Activated CD4-positive, alpha-beta T cell treated with anti-CD3 and anti-CD28 coated beads, Interleukin-2, Interleukin-4, amounts not matched to agents 100 ng/mL and 50 ng/mL, durations not matched to agents 16 hours and 8 hours (primary cell): Measurements from ENCODE around the gene ABCB4.

Experiments
- DNase-seq: peaks from one replicate; pipeline ENCODE4 v3.0.0-alpha.2; 2020; ENCODE audit warnings: low spot score

Gene ABCB4

DNA sequence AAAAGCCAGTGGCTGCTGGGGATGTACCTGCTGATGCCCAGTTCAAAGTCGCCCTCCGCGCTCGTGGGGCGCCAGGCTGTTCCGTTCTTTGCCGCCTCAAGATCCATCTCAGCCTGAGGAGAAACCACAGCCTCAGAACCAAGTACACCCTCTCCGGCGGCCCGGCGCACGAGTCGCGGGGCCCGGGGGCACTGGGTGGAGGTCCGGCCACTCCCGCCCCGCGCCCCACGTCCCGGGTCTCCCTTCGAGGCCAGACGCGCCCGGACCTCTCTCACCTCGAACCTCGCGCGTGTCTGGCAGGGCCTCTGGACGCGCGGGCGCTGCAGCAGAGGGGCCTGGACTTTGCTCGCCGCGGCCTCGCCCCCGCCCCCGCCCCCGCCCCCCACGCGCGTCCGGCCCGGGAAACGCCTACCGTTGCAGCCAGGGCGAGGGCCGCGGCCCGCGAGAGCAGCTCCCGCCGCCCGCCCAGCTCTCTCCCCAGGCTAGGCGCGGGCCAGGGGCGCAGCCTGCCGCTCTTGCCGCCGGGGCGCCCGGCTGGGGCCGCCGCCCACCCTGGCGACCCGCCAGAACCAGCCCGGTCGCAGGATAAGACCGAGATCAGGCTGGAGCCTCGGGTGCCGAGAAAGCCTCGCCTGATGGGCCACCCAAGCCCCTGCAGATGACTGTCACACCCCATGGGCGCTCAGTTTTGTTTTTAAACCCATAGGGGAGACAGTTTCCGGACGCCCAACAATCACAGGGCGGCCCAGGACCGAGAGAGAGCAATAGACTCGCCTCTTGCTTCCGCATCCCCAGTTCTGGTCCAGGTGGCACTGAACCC lies at the start of gene ABCB4:
ABCB4 (minus strand) TSS at position 322 of the 820 bp plus-strand sequence; CDS start at position 107, 215 bp downstream.
- DNase-seq: no peak

DNA sequence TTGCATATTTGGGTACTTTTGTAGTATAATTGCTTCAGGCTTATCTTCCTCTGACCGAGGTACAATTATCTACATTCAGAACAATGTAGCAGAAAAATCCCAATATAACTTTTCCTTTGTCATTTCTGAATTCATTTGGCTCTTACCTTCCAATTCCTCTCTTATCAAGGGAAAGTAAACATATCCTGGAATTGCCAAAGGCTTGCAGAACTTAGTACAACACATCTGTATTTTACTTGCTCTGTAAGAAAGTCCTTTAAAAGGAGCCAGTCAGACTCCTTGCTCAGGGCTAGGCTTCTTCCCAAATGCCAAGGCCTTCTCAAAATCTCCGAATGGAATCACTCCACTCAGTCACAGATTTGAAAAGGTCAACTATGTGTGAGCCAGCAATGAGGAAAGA lies 43.3 kb upstream of the ABCB4 start:
- DNase-seq: no peak

DNA sequence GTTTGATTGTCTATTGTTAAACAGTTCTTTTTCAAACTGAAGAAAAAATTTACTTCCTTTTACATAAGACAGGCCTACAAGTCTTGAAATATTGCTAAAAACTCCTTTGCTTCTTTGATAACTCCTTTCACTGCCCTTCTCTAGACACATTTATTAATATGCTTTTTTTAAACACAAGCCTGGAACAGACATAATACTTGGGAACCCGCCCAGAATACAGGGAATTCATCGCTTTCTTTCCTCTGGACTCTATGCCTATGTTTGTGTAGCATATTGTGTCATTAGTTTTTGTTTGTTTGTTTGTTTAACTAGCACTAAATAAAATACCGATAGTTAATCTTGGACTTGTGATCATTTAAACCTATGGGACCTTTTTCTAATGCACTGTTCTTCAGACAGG lies 42.4 kb upstream of the ABCB4 start:
- DNase-seq: no peak

DNA sequence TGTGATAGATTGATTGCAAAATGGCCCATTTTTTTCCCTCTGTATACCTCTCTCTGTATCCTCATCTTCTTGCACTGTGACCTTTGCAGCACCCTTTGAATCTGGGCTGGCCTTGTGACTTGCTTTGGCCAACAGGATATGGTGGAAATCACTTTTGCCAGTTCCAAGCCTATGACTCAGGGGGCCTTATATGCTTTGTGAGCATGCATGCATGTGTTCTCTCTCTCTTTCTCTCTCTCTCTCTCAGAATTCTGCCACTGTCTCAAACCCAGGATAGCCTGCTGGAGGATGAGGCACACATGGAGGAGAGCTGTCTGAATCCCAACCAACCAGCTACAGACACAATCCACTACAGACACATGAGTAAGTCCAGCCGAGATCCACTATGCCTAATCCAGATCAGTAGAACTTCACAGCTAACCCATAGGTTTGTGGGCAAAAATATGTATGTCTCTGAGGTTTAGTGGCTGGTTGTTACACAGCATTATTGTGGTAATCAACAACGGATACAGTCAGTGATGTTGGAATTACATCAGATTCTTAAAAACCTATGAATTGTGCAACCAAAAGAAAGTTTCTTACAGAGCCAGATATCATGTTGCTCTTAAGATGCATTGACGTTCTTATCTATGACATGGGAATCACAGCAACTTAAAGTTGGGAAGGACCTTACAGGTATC lies 41.8 kb upstream of the ABCB4 start:
- DNase-seq: no peak

DNA sequence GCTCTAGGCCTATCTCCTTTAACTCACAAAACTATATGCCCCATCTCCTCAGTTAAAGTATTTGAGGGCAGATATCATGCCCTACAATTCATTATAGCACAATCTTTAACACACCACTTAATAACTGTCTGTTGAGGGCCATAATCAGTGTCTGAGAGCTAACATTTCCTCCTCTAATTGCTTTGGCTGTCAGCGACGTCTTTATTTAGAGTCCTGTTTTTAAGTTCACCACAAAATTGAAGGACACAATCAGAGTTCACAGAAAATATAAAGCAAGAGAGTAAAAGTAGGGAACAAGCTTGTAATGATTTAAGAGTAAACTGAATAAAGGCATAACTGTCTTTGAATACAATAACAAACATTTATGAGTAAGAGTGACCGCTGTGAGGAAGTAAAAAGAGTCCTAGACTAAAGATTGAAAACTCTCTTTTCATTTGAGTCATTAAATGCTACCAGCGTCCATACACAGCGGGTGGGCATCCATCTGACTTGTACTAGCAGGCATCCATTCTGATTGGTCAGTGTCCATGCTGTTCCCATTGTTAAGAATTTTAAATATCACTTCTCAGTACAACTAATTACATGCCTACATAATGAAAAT lies 38.4 kb upstream of the ABCB4 start:
- DNase-seq: no peak

DNA sequence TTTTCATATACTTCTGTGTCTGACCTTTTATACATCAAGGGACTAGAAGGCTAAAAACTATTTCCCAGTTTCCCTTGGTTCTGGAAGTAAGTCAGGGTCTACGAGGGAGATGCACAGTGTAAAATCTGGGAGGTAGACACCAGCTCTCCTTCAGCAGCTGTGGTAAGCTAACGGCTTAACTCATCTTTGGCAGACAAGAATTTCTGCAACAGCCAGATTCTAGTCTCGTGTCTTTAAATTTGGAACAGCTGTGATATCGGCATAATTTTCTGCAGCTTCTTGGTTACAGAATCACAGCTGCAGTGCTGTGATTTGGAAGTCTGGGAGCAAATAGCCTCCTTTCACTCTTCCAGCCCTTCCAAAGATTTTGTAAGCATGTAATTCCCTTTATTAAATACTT lies 37.4 kb upstream of the ABCB4 start:
- DNase-seq: no peak

DNA sequence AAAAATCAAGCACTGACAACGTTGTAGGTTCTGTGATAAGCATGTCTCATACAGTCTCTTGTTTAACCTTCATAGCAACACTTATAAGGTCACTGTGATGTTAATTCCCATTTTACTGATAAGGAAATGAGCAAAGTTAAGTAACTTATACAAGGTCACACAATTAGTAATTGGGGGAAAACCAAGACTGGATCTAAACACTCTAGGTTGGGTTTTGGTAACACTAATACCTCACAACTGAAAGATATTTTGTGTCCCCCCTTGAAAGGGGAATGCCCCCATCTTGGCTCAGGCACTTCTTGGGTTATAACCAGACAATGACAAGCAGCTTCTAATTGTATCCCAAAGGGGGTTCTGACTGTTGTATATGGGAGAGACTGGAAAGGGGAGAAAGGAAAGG lies 36.0 kb upstream of the ABCB4 start:
- no peak for DNase-seq

DNA sequence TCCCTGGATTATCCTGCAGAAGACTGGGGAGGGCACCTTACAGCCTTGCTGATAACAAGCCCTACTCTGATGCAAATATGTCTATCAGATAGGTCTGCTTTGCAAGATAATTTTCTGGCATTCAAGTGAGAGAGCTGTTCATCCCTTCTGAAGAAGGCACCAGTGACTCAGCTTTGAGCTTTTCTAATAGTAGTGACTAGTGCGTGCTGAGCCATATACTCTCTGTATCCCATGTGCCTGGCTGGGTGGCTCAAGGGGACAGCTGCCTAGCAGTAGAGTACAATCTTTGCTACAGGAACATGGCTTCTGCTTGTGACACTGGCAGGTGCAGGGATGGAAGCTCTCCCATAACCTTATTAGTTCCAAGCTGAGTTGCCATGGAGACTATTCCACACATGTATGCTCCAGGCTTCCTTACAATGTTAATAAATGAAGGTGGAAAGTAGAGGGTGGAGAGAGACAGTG lies 35.0 kb upstream of the ABCB4 start:
- no peak for DNase-seq

DNA sequence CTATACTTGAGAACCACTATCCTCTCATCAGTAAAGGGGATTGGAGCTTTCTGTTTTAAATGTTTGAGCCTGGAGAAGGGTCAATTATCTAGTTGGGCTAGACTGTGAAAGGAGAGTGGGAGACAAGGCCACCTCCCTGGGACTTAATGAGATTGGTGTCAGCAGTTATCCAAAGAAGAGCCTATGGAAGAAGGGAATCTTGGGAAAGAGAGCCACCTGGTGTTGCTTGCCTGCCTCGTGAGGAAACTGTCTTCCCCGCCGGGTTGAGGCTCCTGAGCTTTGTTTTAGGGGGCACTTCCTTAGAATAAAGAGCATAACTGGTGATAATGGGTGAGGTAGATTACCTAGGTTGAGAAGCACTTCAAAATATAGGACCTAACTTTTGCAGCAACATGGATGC lies 32.0 kb upstream of the ABCB4 start:
- no peak for DNase-seq

DNA sequence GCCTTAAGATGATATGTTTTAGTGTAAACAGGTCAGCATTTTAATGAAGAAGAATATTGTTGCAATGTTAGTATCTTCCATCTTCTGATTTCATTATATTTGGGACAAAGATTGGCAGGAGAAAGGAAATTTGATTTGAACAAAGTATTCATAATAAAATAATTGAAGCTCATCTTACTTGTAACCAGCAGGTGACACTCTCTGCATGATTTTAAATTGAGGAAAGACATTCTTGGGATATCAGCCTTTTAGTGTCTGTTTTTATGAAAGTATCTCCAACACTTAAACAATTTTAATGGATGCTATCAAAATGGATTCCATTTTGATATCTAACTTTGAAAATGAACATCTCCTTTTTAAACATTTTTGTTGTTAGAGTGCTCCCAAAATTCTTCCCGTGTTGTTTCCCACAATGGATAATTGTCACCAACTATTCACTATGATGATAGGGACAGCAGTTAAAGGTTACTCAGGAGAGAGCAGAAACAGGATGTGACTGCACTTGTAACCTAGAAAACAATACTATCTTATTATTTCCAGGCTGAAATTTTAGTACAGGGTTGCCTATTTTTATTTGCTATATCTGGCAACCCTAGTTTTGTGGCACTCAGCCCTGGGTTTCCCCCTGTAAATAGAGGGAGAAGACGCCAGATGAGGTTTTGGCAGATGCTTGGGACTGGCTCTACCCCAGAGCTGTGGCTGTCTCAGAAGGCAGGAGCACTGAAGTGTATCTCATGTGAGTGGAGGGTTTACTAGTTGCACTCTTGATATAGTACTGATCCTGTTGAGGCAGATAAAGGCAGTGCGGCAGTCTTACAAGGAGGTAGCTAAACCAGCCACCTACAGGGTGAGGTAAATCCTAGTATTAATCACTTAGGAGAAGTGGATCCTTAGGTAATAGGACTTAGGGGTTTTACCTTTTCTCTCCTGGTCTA lies 31.0 kb upstream of the ABCB4 start:
- no peak for DNase-seq

DNA sequence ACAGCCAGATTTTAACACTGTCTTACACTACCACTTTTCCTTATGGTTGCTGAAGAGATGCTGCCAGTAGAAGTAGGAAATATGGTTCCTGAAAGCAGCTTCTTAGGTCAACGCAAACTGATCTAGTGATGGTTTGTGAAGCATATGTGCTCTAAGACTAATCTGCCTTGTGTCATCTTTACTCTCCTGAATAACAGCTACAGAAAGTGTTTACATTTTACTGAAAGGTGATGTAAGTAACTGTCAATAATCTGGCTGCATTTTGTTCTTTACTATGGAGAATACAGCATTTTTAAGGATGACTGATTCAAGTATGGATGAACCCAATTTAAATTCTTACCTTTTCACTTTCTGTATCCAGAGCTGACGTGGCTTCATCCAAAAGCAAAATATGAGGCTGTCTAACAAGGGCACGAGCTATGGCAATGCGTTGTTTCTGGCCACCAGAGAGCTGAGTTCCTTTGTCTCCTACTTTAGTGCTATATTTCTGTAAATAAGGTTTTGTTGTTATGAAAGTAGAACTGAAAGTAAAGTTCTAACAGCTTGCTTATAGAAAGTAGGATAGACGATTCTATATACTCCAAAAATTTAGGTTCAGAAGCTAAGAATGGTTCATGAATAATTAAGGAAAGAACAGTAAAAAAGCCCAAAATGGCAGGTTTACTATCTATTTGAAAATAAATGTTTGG lies 30.2 kb upstream of the ABCB4 start:
- DNase-seq: no peak

DNA sequence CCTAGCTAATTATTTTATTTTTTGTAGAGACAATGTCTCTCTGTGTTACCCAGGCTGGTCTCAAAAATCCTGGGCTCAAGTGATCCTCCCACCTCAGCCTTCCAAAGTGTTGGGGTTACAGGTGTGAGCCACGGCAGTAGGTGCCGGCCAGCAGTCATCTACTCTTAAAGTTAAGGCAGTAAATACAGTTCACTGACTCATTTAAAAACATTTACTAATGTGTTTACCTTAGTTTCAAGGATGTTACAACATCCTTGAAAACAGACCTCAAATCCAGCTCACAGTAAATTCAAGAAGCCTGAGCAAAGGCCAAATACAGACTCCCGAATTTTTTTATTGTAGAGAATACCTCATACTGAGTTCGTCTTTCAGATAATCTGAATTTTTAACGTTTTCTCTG lies 29.6 kb upstream of the ABCB4 start:
- no peak for DNase-seq

DNA sequence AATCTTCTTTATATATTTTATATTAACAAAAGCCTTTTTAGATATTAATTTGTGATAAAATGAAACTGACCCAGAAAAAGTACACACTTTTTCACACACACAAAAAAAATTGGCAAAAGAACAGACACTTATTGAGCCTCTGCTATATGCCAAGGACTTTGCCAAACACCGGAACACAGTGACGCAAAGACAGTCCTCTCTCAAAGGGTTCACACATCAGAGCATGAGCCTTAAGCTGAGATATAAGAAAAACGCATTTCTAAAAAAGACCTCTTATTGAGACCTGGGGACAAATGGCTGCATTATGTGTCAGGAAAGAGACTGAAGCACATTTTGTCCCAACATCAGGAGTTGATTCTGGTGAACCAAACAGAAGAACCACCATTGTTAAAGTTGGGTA lies 24.0 kb upstream of the ABCB4 start:
- DNase-seq: no peak

DNA sequence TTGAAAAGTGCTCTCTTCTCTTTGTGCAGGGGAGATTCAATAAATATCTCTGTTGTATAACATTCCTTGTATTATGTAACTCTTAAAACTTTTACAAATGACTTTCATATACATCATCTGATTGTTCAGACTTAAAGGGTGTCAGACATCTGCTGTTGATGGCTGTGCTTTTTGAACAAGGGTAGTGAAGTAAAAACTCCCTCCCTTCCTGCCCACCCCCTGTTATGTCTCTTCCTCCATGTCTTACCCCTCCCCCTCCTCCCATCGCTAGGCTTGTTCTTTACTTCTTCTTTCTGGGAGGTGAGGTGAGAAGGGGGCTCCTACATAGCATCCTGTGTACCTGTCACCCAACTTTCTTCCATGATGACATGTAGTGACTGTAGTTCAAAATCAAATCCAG lies 23.4 kb upstream of the ABCB4 start:
- no peak for DNase-seq

DNA sequence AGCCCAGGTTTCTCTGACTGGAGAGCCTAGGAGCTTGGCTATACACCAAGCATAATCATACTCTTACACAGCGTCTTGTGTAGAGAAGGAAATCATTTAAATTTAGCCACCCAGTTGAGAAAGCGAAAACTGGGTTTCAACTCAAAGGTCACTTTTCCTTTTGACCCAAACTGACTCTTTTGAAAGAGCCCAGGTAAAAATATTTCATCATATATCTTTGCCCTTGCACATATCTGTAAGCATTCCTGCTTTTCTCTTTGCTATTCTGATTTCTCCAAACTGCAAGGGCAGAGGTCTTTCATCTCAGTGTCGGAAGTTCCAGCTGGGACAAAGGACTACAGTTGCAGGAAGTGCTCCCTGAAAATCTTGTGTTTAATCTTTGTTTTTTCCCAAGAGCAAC lies 22.0 kb upstream of the ABCB4 start:
- no peak for DNase-seq

DNA sequence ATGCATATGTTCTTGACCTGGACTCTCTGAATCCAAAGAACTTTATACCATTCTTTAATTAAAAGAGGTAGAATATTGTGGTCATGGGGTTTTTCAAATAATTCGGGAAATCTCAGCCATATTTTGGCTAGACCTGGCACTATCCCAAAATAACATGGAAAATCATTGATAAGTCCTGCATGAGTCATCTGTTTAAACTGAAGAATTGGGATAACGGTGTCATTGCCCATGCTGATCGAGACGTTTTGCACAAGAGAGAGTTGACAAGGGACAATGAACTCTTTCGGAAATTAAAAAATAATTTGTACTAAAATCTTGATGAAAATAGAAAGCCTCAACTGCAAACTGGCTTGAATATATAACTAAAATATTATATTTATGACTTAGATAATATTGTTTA lies 19.9 kb upstream of the ABCB4 start:
- DNase-seq: no peak

DNA sequence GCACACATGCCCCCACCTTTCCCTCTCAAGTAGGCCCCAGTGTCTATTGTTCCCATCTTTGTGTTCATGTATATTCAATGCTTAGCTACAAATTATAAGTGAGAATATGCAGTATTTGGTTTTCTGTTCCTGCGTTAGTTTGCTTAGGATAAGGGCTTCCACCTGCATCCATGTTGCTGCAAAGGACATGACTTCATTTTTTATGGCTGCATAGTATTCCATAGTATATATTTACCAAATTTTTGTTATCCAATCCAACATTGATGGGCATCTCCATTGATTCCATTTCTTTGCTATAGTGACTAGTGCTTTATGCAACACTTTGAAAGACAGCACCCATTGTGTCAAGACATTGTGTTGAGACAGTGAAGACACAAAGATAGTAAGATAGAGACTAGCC lies 19.0 kb upstream of the ABCB4 start:
- DNase-seq: no peak

DNA sequence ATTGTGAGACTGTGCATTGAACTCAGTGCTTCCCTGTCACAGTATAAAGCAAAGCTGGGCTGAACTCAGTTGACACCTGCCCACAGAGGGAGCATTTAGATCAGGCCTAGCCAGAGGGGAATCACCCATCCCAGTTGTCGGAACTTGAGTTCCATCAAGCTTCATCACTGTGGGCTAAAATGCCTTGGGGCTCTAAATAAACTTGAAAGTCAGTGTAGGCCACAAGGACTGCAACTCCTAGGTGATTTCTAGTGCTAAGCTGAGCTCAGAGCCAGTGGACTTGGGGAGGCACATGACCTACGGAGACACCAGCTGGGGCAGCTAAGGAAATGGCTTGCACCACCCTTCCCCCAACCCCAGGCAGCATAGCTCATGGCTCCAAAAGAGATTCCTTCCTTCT lies 7.7 kb upstream of the ABCB4 start:
- no peak for DNase-seq

DNA sequence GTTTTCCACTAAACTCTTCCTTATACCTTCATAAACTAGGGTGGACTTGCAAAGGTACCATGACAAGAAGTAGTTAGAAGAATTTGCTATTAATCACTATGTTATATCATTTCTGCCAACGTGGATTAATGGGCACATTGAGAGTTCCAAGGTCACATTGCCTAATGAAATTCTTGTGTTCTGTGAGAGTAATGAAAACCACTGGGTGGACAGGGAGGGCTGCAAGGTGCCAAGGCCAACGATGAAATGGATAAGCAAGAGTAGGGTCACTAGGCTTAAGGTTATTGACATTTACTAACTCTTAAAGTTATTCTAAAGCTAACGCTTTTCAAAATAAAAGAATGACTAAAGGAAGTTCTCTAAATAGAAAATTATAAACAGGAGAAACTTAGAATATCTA lies 6.6 kb upstream of the ABCB4 start:
- DNase-seq: no peak

DNA sequence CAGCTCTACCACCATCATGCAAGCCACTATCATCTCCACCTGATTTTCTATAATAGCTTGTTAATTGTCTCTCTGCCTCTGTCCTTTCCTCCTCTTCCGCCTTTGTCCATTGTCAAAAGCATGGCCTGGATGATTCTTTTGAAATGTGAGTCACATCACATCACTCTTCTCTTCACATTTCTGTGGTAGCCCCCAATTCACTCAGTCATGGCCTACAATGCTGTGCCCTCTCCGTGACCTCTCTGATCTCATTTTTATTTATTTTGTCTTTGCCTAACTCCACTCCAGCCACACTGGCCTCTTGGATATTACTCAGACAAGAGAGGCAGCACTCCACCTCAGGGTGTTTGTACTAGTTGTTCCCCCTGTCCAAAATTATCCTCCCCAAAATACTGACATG lies 4.9 kb upstream of the ABCB4 start:
- no peak for DNase-seq

DNA sequence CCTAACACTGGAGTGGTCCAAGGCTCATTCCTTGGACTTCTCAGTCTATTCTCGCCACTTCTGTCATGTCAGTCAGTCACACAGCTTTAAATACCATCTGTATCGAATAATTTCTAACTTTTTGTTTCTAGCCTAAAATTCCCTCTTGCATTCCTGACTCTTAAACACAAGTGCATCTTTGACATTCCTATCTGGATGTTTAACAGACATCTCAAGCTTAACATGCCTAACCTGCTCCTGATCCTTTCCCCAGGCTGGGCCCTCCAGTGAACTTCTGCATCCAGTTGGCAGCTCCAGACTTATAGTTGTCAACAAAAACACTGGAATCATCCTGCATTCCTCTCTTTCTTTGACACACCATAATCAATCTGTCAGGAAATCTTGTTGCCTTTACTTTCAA lies 4.5 kb upstream of the ABCB4 start:
- no peak for DNase-seq

DNA sequence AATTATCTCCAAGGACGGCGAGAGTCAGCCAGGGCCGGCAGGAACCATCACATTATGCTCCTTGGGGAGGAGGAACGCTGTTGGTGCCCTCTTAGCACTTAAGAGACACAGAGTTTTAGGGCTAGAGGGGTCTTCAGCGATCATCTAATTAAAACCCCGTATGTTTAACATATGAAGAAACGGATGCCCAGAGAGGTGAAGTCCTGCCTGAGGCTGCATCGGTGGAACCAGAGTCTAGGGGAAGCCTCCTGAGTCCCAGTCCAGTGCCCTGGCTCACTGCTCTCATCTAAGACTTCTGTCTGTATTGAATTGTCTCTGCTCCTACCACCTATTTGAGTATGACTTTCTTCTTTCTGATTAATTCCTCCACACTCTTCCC lies 688 bp upstream of the ABCB4 start:
- no peak for DNase-seq
